ENCODE measurements around the gene CERS1.
"Not testable (repeated sequence)": the region's sequence is repeated elsewhere in the genome, so short reads cannot be mapped to it uniquely, and the experiment has no call there.

The CERS1 gene

GRCh38 chr19:18917593-18917992, 21.6 kb upstream of the CERS1 start:
- not testable (repeated sequence) for DNase-seq

DNA sequence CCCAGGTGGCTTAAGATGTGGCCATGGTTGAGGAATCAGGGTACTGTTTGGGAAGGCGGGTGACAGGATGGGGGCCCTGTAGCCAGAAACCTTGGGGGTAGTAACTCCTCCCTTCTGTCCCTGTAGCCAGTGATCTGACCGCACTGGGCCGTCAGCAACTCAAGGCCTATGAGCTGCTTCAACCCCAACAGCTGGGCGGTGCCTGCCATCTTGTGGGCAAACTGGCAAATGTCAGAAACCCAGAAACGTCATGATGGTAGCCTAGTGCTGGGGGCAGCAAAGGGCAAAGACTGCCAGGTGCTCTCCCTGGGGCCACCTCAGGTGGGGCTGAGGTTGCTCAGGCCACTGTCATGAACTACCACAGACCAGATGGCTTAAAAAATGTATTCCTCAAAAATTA, 19.7 kb upstream of the CERS1 start:
- no peak for DNase-seq

DNA sequence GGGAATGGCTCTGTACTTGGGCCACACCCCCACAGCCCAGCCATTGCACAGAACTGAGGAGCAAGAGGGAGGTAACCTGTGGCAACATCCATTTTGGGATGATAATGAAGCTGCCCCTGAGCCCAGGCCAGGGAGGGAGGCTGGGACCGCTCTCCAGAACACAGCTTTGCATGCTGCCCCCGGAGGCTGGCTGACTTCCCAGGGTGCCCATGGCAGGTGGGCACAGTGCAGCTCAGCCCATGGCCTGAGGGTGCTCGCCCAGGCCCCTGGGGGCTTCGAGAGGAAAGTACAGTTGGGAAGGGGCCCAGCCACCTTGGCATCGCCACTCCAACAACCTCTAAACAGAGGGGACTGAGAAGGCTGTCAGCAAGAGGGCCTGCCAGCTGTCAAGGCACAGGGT, 17.5 kb upstream of the CERS1 start:
- no peak for DNase-seq

DNA sequence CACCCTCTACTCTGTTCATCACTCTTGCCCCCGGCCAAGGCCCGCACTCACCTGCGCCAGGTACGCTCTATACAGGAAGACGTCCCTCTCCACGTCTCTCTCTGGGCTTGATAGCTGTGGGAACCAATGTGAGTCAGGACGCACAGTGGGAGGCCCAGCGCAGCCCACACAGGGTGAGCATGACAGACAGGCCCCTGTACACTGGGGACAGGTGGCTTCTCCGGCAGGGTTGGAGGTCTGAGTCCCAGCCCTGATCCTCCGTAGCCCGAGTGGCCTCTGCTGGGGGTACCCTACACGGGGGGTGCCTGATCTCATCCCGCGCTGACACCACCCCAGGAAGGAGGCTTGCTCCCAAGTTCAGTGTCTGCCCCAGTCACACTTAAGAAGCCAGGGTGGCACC, 17.0 kb upstream of the CERS1 start:
- no peak for DNase-seq

DNA sequence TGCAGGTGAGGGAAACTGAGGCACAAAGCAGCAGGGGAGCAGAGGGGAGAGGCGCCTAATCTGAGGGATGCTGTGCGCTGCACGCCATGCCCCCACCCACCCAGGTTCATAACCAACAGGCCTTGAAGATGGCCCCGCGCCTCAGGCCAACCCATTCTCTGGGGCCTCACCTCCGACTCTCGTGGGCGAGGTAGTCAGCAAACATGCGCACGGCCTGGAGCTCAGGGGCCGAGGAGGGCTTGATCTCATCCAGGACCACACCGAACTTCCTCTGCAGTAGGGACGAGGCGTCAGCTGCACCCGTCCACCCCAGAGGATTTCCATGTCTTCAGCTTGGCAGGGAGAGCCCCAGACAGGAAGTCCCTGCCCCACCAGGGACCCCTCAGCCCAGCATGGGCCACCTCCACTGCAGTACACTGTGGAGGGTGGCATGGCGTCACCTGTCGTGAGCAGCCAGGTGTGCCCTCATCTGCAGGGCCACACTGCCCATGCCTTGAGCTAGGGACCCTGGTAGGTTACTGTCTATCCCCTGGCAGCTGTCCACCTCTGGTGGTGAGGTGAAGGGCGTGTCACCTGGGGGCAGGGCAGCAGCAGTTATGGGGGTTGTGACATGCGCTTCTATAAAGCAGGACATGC, 15.0 kb upstream of the CERS1 start:
- DNase-seq: no peak

GRCh38 chr19:18910010-18910409, 14.1 kb upstream of the CERS1 start:
- DNase-seq: no peak

DNA sequence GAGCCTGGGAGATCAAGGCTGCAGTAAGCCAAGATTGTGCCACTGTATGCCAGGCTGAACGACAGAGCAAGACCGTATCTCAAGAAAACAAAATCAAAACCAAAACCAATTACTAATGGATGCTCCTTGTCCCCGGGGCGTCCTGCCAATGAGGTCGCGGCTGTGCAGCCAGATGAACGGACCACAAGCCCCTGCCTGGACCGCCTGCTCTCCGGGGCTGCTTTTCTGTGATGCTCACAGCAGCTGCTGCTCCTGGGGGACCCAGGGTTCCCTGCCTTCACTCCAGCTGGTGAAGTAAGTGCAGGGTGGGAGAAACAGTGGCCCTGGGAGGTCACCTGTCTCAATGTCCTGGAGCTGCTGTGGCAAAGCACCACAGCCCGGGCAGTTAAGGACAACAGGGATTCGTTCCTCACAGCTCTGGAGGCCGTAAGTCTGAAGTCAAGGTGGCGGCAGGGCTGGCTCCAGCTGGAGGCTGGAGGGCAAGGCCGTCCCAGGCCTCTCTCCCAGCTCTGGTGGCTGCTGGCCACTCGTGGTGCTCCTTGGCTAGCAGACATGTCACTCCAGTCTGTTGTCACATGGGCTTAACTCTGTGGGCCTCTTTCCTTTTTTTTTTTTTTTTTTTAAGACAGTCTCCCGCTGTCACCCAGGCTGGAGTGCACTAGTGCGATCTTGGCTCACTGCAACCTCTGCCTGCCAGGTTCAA, 13.1 kb upstream of the CERS1 start:
- DNase-seq: no peak

DNA sequence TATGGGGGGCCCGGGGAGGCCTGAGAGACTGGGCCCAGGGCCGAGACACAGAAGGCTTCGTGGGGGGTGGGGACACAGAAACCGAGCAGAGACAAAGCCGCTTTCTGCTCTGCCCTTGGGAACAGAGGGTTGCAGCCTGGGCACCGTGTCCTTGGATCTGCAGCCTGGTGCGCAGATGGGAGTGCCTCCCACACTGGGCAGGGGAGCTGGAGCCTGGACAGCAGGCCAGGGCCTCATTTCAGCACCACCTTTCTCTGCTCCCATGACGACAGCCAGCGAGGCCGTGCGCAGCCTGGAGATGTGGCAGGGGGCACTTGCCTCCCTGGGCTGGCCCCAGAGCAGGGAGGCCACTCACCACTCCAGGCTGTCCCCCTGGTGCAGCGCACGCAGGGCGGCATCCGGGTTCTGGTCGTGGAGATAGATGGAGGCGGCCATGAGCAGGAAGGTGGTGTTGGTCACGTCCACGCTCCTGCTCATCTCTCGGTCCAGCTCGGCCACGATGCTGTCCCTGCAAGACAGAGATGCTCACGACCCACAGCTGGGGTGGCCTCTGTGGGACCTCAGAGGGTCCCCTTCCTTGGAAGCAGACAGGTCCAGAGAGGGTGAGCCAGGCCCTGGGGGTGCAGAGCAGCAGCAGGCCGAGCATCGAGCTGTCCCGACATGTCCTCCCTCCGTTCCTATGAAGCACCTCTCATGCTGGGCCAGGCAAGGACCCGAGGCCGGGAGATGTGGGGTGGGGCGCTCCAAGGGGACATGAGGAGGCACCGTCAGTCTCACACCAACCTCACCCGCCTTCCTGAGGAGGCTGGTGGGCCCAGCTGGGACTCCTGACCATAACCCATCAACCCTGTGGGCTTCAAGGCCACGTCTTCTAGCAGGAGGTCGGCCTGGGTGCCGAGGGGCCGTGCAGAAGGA, 10.9 kb upstream of the CERS1 start:
- no peak for DNase-seq

DNA sequence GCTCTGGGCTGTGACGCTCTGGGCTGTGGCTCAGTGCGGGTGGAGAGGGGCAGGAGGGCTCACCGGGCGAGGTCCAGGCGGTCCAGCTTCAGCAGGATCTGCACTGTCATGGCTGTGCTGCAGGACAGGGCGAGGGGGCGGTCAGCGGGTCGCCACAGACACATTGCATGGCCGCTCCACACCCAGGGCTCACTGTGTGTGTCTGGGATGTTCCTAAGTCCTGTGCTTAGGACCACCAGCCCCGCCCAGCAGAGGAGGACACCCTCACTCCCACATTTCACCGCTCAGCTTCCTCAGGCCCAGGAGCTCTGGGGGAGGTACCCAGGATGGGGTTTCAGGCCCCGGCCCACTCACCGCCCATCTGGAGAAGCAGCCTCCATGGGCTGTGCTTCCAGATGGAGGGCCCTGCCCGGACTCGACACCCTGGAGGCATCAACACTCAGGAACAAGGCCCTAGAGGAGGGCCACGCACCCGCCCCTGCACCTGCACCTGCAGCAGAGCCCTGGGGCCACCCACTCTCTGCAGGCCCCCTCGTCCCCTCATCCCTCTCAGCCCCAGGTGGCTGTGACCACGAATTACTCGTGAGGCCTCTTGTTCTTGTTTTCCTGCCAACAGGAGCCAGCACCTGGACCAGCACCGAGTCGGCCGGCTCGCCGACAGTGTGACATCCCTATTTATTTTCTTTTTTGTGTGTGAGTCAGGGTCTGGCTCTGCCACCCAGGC, 9.7 kb upstream of the CERS1 start:
- DNase-seq: no peak

DNA sequence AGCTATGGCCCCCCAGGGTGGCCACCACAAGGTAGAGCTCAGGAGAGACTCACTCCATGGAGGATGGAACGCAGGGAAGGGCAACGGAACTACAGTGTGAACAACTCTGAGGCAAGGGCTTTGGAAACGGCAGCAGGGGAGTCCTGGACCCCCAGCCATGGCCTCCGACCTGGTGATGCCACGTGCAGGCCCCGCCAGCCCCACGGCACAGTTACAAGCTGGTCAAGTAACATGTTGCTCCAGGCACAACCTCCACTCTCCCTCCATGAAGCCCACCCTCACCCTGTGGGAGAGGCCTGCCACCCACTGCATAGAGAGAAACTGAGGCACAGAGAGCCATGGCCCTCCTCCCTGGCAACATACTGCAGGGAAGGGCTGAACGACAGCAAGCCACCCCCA, 9.1 kb upstream of the CERS1 start:
- no peak for DNase-seq

DNA sequence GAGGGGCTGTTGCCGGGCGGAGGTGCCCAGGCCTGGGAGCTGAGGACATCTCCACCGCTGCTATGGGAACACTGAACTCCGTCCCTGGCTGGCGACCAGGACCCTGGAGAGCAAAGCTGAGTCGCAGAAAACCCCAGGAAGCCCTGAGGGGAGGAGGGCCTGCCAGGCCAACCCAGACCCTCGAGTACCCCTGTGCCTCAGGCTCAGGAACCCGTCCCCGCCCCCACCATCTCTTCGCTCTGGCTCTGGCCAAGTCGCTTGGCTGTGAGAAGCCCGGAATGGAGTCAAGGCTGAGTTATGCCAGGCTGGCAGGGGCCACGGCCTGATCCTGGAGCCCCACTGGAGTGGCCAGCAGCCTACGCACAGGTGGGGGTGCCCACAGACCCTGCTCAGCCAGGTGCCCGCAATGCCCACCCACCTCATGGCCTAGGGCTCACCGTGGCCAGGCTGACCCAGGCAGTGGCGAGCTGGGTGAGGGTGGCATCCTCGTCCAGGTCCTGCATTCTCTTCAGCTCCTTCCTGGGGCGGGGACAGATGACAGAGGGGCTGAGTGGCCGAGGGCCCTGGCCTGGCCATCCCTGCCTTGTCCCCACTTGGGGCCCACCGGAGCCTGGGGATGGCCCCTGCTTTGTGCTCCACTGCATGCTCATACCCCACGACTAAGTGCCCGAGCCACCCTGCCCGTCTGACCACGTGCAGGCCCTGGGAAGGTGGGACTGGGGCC, 8.5 kb upstream of the CERS1 start:
- DNase-seq: no peak

- DNase-seq: no peak
These were observed 7.4 kb upstream of the CERS1 start for GRCh38 chr19:18903156-18904037.

GRCh38 chr19:18902519-18902918, 6.6 kb upstream of the CERS1 start:
- DNase-seq: not testable (repeated sequence)

DNA sequence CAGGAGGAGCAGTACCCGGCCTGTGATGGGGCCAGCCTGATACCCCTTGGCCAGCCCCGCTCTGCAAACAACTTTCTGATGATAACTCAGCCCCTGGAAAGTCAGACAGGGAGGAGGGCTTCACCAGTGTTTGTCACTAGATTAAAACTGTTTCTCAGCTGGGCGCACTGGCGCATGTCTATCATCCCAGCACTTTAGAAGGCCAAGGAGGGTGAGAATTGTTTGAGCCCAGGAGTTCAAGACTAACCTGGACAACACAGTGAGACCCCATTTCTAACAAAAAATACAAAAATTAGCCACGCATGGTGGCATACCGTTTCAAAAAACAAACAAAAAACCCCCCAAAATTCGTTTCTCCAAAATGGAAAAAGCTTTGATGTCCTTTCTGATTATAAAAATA, 5.5 kb upstream of the CERS1 start:
- no peak for DNase-seq

DNA sequence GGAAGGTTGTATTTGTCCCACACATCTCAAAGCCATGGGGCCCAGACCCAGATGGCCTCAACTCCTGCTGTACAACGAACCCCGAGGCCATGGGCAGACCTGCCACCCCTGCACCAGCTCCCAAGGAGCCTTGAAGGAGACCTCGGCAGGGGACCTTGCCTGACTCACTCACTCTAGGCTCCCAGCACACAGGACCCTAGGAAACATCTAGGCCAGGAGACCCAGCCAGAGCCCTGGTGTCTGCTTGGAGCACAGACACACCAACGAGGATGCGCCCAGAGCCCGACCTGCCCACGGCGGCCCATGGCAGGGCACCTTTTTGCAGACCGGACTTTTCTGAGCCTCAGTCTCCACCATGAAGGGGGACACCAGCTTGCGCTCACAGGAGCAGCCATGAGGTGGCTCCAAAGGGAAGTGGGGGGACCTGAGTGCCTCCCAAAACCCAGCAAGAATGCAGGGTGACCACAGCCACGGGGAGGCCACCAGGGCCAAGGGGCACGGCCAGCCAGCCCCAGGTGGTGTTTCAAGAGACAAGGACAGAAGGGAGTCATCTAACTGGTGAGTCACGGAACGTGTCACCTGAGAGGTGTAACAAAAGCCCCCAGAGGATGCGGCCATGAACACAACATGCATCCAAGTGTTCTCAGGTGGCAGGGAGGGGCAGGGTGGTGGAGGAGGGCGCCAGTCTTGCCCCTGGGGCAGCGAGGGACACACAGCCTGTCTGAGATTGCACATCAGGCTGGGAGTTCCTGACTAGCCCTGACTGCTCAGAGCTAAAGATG, 4.9 kb upstream of the CERS1 start:
- no peak for DNase-seq

DNA sequence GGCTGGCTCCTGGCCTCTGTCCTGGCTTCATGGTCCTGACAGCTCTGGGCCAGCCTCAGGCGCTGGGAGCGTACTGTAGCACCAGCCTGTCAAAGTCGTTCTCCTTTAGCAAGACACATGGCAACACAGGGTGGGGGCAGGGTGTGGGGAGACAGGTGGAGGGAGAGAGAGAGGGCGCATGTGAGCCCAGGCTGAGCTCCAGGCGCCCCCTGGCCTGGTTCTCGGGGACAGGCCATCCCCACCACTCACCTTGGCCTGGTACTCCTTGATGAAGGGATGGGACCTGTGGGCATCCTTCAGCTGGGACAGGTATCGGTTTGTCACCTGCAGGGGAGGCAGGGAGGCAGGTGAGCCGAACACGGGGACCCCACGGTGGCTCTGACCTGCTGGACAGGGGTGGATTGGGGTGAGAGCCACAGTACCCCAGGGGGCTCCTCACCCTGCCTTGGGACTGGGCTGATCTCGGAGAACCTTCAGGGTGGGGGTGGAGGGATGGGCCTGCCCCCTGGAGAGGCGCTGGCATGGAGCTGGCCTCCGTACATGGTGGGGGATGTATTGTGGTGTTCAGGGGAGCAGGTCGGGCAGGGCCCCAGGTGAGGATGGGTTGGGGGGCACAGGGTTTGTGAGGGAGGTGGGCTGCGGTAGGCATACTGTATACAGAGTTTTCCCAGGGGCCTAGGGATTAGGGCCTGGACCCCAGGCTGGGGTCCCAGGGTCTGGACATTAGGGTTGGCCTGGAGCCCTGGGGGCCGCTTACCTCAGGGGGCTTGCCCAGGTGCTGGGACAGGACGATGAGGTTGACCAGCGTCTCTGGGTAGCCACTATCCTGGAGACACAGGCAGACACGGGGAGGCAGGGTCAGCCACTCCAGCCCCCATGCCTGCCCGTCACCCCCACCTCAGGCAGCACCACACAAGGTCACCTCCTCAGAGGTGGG, 3.9 kb upstream of the CERS1 start:
- no peak for DNase-seq

DNA sequence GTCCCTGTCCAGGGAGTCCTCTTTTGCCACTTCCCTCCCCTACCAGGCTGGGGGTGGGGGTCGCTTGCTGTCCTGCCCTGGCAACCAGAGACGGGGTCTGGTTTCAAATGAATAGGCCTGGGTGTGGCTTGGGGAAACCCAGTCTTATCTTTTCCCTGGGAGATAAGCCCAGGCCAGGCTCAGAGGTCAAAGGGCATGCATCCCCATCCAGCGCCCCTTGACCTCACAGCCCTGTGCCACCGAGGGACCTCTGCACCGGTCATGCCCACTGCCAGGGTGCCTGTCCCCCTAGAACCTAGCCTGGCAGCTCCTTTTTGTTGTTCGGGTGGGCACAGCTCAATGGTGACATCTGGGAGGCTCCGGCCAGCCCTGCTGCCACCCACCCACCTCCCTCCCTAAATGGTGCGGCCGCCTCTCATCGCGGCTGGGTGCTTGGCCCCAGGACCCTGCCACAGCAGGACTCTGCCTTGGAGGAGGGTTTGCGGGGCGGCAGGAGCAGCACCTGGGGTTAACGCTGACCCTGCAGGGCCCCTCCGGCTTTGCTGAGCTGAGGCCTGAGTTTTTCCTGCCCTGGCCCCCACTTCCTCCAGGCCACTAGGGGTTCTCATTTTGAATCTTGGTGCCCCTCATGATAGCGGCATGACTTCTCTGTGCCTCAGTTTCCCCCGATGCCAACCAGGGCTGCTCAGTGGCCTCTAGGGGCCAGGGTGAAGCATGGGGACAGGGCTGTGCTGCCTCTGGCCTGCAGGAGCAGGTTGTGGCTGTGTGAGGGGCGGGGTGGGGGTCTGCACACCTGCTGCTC, 2.9 kb upstream of the CERS1 start:
- DNase-seq: no peak

DNA sequence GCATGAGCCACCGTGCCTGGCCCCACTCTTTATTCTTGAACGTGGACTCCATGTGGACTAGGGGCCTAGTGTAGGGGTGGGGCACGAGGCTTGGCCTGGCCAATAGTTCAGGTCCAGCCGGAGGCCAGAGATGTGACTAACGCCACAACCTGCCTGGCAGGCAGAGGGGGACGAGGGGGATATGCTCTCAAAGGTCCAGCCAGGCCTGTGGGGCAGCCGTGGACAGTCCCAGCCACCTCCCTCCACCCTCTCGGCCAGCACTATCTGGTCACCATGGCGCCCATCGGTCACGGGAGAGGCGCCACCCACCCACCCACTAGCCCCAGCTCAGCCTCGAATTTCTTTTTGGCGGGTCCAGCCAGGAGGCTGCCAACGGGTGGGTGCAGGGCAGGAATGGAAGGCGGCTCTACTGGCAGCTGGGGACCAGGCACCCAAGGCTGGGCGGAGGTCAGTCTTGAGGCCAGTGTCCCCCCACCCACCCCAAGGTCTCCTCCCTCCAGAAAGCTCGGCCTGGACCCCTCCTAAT, 2.2 kb upstream of the CERS1 start:
- no peak for DNase-seq
